ENCODE data around the gene DLG2.

Gene DLG2

GRCh38 chr11:83785942-83786341, 1841.2 kb downstream of the DLG2 start:
- FAIRE-seq (no peak), DNase-seq (ENCODE audit: insufficient read length, low spot score) (no peak)
- TF ChIP-seq TAF1 (IDR thresholded peaks at IDR 0.05; ENCODE audit: low read depth, low read length) (no peak), SPI1 (IDR thresholded peaks at IDR 0.05; ENCODE audit: low read depth, low read length) (no peak)

DNA sequence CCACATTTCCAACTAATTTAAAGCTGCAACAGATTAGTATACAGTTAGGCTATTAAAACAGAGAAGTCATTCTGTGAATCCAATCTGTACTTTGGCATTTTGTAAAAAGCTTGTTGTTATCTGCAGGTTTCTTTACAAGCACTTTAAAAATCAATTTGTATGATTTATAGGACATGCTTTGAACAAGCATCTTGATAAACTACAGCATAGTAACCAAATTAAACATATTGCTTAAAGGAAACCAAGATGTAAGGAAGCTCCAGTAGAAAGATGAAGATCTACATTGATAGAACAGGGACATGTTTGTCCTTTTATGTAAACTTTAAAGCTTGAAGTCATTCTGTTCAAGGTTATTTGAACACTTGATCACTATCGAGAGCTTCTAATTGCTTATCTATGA, 1842.7 kb downstream of the DLG2 start:
- FAIRE-seq (no peak), DNase-seq (ENCODE audit: insufficient read length, low spot score) (no peak)
- no peak for TF ChIP-seq POLR2A (IDR thresholded peaks at IDR 0.05; ENCODE audit: low read depth, low read length)
- TF ChIP-seq POLR2AphosphoS5 (IDR thresholded peaks at IDR 0.05; ENCODE audit: low read depth, low read length): no peak

GRCh38 chr11:83782329-83782728, 1844.8 kb downstream of the DLG2 start:
- FAIRE-seq: no peak
- TF ChIP-seq POU2F2 (IDR thresholded peaks at IDR 0.05; ENCODE audit: low read depth, low read length) (no peak), SPI1 (IDR thresholded peaks at IDR 0.05; ENCODE audit: low read depth, low read length) (no peak), PAX5 (IDR thresholded peaks at IDR 0.05; ENCODE audit: insufficient read depth, low read length, severe bottlenecking) (no peak), POLR2AphosphoS5 (IDR thresholded peaks at IDR 0.05; ENCODE audit: low read depth, low read length) (no peak), TAF1 (IDR thresholded peaks at IDR 0.05; ENCODE audit: low read depth, low read length) (no peak), POLR2A (IDR thresholded peaks at IDR 0.05; ENCODE audit: low read depth, low read length) (no peak)
- no peak for DNase-seq (ENCODE audit: insufficient read length, low spot score)

DNA sequence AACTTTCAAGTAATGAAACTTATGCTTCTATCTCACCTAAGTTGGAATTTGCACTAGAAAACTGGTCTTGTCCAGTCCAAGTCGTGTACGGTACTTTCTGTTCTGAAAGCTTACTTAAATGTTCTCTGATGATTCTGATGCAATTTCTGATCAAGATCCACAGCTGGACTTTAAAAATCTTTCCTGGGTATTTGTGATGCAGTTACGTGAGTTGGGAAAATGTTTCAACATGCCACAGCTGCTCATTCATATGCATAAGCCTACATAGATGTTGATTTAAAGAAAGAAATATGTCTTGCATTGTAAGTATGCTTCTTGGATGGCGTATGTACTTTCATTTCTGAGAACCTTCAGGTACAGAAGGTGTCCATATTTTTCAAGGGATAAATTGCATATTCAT, 1847.3 kb downstream of the DLG2 start:
- no peak for TF ChIP-seq POLR2A (IDR thresholded peaks at IDR 0.05; ENCODE audit: low read depth, low read length)
- FAIRE-seq: no peak
- DNase-seq (ENCODE audit: insufficient read length, low spot score): no peak

DNA sequence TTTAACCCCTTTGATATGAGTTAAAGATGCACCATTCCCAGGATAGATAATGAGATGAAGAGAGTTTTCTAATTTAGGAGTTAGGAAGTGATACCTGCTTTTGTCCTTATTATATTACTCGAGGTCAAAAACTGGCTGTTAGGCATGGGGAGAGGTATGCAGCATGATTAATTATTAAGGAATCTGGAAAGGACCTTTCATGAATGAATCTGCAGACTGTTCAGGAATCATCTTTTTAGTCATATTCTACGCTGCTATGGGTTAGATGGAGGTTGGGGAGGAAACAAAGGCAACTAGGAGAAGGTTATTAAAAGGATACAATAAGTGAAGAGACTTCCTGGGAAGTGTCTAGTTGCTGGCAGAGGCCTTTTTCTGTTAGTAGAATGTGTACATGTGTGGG, 1848.5 kb downstream of the DLG2 start:
- no peak for FAIRE-seq
- TF ChIP-seq TAF1 (IDR thresholded peaks at IDR 0.05; ENCODE audit: low read depth, low read length) (no peak), POU2F2 (IDR thresholded peaks at IDR 0.05; ENCODE audit: low read depth, low read length) (no peak), PAX5 (IDR thresholded peaks at IDR 0.05; ENCODE audit: insufficient read depth, low read length, severe bottlenecking) (no peak), POLR2A (IDR thresholded peaks at IDR 0.05; ENCODE audit: low read depth, low read length) (no peak), SPI1 (IDR thresholded peaks at IDR 0.05; ENCODE audit: low read depth, low read length) (no peak)

DNA sequence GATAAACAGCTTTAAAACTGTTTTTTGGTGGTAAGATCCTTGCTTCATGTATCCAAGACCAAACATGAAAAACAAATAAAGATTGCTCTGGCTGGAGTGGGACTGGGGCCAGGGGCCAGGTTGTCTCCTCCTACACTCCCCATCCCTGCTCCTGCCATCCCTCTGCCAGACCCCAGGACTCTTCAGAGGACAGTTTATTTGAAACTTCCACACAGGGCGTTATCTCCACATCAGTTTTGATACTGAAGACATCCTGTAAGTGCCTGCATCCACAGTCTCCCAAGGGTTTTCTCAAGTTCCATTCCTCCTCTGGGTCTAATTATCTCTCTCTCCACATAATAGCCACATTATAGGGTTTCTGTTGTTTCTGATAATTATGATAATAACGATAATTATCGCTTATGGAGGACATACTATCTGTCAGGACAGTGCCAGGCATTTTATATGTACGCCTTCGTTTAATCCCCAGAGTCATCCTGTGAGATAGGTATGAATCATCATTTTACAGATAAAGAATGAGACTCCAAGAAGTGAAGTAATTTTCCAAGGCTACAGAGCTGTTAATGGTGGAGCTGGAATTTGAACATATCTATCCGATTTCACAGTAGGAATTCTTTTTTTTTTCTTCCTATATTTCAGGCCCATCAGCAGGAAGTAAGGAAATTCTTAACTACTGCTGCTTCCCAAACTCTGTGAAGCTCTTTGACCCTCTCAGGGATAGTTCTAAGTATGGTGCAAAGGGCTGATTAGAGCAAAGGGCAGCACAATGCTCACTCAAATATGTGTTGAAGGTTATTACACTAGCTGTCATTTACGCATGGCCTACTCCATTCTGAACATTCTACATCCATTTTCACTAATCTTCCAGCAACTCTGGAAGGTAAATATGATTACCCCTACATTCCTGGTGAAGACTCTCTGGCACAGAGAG, 1852.9 kb downstream of the DLG2 start:
- DNase-seq (ENCODE audit: insufficient read length, low spot score): no peak

More for the DNA sequence above, 1848.5 kb downstream of the DLG2 start:
- no peak for DNase-seq (ENCODE audit: insufficient read length, low spot score)

GRCh38 chr11:83768489-83768888, 1858.7 kb downstream of the DLG2 start:
- FAIRE-seq (no peak), DNase-seq (ENCODE audit: insufficient read length, low spot score) (no peak)
- TF ChIP-seq SPI1 (IDR thresholded peaks at IDR 0.05; ENCODE audit: low read depth, low read length) (no peak), PAX5 (IDR thresholded peaks at IDR 0.05; ENCODE audit: insufficient read depth, low read length, severe bottlenecking) (no peak), POLR2AphosphoS5 (IDR thresholded peaks at IDR 0.05; ENCODE audit: low read depth, low read length) (no peak)

More for the DNA sequence above, 1852.9 kb downstream of the DLG2 start:
- TF ChIP-seq SPI1 (IDR thresholded peaks at IDR 0.05; ENCODE audit: low read depth, low read length): no peak
- no peak for TF ChIP-seq POLR2AphosphoS5 (IDR thresholded peaks at IDR 0.05; ENCODE audit: low read depth, low read length)
- no peak for TF ChIP-seq POLR2A (IDR thresholded peaks at IDR 0.05; ENCODE audit: low read depth, low read length)
- TF ChIP-seq TAF1 (IDR thresholded peaks at IDR 0.05; ENCODE audit: low read depth, low read length): no peak
- no peak for TF ChIP-seq POU2F2 (IDR thresholded peaks at IDR 0.05; ENCODE audit: low read depth, low read length)
- TF ChIP-seq PAX5 (IDR thresholded peaks at IDR 0.05; ENCODE audit: insufficient read depth, low read length, severe bottlenecking): no peak
- no peak for FAIRE-seq

- DNase-seq (ENCODE audit: insufficient read length, low spot score): no peak
- no peak for TF ChIP-seq SPI1 (IDR thresholded peaks at IDR 0.05; ENCODE audit: low read depth, low read length)
- TF ChIP-seq PAX5 (IDR thresholded peaks at IDR 0.05; ENCODE audit: insufficient read depth, low read length, severe bottlenecking): no peak
- TF ChIP-seq POLR2A (IDR thresholded peaks at IDR 0.05; ENCODE audit: low read depth, low read length): no peak
- no peak for TF ChIP-seq TAF1 (IDR thresholded peaks at IDR 0.05; ENCODE audit: low read depth, low read length)
- TF ChIP-seq POU2F2 (IDR thresholded peaks at IDR 0.05; ENCODE audit: low read depth, low read length): no peak
- TF ChIP-seq POLR2AphosphoS5 (IDR thresholded peaks at IDR 0.05; ENCODE audit: low read depth, low read length): no peak
- no peak for FAIRE-seq
These were observed 1860.2 kb downstream of the DLG2 start for GRCh38 chr11:83766932-83767331.

GRCh38 chr11:83764643-83765042, 1862.5 kb downstream of the DLG2 start:
- FAIRE-seq (no peak), DNase-seq (ENCODE audit: insufficient read length, low spot score) (no peak)
- TF ChIP-seq PAX5 (IDR thresholded peaks at IDR 0.05; ENCODE audit: insufficient read depth, low read length, severe bottlenecking) (no peak), POU2F2 (IDR thresholded peaks at IDR 0.05; ENCODE audit: low read depth, low read length) (no peak), POLR2A (IDR thresholded peaks at IDR 0.05; ENCODE audit: low read depth, low read length) (no peak), SPI1 (IDR thresholded peaks at IDR 0.05; ENCODE audit: low read depth, low read length) (no peak), TAF1 (IDR thresholded peaks at IDR 0.05; ENCODE audit: low read depth, low read length) (no peak), POLR2AphosphoS5 (IDR thresholded peaks at IDR 0.05; ENCODE audit: low read depth, low read length) (no peak)

GRCh38 chr11:83760932-83761331, 1866.2 kb downstream of the DLG2 start:
- no peak for TF ChIP-seq POLR2A (IDR thresholded peaks at IDR 0.05; ENCODE audit: low read depth, low read length)
- TF ChIP-seq POU2F2 (IDR thresholded peaks at IDR 0.05; ENCODE audit: low read depth, low read length): no peak
- TF ChIP-seq TAF1 (IDR thresholded peaks at IDR 0.05; ENCODE audit: low read depth, low read length): no peak
- no peak for TF ChIP-seq POLR2AphosphoS5 (IDR thresholded peaks at IDR 0.05; ENCODE audit: low read depth, low read length)
- no peak for TF ChIP-seq SPI1 (IDR thresholded peaks at IDR 0.05; ENCODE audit: low read depth, low read length)
- no peak for TF ChIP-seq PAX5 (IDR thresholded peaks at IDR 0.05; ENCODE audit: insufficient read depth, low read length, severe bottlenecking)
- FAIRE-seq (no peak), DNase-seq (ENCODE audit: insufficient read length, low spot score) (no peak)

Measured in GM12891 (cell line).